Right forelimb (tissue), 1 donor: ENCODE data around the gene TTI1.
"Not testable (repeated sequence)": the region's sequence is repeated elsewhere in the genome, so short reads cannot be mapped to it uniquely, and the experiment has no call there.

Experiments used
- DNase-seq: peaks from one replicate; pipeline ENCODE4 v3.0.0-alpha.2; 2018

Gene TTI1

DNA sequence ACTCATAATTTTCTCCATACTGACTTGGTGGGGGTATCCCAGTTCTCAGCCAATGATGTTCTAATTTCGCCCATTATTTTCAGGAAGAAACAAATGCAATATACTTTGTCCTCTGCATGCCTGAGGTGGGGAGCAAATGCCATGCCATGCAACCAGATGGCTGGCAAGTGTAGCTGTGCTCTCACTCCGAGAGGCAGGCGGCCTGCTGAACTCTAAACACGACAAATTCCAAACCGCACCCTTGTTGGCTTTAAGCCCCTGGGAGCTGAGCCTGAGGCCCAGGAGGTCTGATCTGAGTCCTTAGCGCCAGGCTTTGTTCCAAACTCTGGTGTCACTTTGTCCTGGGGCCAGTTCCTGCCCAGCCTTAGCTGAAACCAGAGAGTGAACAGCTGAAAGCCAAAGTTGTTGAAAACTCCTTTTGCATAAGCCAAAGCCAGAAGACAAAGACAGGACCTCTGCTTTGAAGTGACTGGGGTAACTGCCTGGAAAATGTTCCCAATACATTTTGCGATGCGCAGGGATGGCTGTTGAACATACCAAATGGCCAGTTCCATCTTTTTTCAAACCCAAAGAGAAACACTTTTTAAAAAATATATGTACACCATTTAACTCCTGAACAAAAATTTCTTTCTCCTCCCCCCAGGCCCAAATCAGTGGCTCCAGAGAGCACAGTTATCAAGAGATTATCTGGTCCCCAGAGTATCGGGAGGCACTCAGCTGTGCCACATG, 46.2 kb downstream of the TTI1 start:
- peak; percentile 64 for DNase-seq

DNA sequence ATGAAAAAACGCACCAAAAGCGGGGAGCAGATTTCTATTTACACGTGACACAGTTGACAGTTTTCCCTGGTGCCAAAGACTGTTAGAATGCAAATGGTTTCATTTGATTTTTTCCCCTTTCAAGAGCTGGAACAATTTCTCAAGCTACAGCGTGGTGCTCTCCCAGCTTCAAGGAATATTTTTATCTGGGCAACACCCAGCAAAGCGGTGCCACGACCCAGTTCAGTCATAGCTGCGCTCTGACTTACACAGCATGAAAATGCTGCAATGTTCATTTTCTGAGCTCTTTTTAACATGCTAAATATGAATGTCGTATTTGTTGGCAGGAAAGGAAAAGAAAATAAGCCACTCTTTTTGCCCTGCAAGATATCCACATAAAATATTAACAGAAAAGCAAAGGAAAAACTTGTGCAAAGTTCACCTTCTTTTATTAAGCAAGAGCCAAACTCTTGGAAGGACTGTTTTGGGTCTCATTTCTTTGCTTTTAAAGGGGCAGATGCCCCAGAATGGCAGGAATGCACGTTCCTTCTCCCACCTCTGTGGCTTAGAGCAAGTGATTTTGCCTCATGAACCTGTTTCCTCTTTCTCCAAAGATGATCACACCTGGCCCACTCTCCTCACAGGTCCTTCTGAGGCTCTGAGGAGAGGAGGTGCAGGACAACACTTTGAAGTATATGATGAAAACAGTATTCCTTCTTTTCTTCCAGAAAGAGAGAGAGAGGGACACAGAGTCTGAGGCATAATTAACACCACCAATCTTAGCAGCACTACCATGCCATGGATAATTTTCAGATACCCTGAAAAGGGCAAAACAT, 47.0 kb downstream of the TTI1 start:
- no peak for DNase-seq

DNA sequence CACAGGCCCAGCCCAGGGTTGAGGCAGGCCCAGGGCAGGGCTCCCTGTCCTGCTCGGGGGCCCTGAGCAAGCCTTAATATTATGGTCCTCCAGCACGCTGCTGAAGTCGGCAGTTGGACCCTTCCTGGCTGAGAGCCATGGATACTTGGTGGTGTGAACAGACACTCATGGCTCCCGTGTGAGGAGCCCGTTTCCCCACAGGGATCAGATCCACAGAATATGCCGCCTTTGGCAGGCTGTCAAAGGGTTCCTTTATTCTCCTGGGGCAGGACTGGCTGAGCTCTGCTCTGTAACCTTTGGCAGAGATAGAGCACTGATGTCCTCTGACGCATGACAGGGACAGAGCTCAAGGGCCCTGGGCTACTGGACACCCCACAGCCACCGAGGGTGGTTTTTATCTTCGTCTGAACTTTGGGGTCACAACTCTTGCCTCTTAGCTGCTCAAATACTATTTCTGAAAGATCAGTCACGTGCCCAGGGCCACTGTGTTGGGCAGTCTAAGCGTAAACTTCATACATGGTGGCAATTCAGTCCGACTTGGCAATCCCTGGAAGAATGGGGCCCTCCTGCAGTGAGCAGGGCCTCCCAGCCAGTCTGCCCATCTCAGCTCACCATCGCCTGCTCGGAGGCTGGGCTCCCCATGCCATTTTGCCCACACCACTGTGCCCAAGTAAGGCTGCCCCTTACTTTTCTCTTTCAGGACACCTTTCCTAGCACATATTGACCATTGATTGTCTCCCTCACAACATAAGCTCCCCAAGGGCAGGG, 49.1 kb downstream of the TTI1 start:
- DNase-seq: no peak

DNA sequence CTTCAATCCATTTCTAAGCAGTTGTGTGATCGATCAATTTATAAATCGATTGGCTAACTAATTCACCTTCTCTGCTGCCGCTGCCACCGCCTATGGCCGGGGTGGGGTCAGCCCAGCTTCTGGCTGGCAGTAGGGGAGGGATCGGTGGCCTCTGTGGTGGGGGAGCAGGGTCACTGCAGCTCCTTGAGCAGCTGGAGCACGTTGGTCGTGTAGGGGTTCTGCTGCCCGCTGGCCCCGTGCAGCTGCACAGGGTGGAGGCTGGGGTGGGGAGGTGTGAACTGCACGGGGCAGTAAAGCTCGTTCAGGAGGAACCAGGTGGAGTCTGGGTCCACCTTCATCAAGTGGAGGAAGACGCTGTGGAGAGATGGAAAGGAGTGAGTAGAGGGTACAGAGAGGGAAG, 50.0 kb downstream of the TTI1 start:
- DNase-seq: no peak

DNA sequence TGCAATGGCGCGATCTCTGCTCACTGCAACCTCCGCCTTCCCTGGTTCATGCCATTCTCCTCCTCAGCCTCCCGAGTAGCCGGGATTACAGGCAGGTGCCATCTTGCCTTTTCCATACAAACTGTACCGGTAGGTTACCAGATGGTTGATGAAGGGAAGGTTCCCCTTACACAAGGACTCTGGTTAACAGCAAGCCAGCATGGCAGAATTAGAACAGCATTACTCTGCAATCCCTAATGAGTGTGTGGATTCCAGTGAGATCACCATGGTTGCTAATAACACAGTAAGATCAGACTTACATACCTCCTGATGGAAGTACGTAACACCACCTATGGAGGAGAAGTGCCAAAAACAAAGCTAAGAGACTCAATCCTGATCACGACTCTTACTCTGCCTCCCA, 51.7 kb downstream of the TTI1 start:
- no peak for DNase-seq

DNA sequence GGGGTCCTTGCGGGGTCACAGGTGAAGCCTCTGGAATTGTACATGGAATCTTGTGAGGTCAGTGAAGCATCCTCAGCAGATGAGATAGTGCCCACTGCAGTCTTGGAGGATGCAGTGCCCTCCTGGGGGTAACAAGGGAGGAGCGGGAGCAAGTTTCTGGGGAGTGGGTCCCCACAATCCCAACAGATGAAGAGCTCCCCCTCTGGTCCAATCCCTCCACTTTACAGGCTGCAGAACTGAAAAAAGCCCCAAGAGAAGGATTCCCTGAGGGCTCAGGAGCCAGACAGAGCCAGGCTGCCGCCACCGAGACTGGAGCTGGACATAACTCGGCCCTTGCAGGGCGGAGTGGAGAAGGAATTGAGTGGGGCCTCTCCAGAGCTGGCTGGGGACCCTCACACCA, 52.4 kb downstream of the TTI1 start:
- no peak for DNase-seq

DNA sequence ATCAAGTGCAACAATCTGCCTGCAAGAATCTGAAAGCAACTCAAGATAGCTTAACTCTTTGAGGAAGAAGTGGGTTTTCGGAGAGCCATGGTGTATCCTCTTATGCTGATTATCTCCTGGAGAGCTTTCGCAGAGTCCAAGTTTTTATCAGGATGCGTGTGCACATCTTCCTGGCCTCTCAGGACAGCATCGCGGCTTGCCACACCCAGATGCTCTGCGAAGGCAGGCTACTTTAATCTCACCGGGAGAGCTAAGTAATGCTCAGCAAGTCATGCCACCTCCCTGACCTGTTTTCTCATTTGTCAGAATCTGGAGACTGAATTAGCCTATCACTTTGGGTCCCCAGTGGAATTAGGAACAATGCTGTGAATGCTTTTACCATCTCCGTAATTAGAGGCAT, 52.9 kb downstream of the TTI1 start:
- DNase-seq: no peak

DNA sequence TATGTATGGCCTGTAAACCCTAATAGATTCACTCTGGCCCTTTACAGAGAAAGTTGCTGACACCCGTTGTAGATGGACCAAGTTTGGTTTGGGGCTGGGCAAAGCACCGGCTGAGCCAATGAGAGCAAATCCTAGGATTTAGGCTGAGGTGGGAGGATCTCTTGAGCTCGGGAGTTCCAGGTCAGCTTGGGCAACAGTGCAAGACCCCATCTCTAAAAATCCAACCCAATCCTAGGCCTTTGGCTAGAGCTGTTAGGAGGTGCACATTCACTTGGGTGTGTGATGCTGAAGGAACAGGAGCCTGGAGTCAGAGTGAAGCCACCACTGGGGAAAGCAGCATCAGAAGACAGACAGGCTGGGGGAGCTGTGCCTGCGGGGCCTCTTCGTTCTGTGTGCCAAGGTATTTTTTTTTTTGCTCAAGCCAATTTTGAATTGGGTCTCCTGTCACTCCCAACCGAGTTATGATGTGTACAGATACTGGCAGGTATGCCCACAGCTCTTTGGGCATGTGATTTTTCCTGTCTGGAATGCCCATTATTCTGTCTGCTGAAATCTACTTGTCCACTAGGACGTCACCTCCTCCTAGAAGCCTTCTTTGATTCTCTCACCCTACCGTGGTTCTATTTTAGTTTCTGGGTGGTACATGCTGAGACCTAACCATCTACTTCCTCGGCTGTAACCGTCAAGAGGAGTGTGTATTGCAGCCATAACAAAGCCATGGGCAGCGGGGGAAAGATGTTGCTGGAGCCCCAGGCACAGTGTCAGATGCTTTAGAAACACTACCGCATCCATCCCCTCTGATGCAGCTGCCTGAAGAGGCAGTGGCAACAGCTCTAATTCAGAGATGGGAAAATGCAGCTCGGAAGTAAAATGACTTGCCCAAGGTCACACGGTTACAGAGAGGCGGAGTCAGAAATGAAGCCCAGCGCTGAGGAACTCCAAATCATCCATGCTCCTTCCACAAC, 54.0 kb downstream of the TTI1 start:
- no peak for DNase-seq

DNA sequence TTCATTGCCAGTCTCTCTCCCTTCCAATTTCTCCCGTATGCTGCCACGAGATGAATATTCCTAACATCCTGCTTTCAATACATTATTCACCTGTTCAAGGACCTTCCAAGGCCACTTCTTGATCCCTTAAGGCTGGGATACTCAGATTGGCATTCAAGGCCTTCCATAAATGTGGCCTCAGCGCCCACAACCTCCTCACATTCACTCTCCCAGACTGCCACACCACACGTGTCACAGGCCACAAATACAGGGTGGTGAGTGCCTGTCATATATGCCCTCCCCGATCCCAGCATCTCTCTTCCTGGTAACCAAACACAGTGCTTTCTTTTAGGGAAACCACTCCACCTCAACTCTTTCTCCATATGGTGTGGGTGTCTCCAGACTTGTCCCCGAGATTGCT, 55.5 kb downstream of the TTI1 start:
- no peak for DNase-seq

DNA sequence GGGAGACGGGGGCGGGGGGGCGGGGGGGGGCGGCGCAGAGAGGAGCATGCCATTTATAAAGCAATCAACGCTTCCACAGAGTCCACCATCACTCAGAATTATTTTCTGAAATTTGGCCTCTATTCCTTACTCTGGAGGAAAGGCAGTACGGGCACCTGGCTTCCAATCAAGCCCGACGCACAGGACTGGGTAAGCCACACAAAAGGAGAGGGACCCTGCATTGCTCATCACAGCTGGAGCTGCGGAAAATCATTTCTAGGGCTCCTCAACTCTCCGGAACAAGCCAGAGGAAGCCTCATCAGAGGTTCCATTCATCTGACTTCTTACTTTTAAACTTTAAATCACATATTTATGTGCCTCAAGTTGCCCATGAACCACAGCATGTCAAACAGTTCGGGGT, 55.9 kb downstream of the TTI1 start:
- DNase-seq: no peak

DNA sequence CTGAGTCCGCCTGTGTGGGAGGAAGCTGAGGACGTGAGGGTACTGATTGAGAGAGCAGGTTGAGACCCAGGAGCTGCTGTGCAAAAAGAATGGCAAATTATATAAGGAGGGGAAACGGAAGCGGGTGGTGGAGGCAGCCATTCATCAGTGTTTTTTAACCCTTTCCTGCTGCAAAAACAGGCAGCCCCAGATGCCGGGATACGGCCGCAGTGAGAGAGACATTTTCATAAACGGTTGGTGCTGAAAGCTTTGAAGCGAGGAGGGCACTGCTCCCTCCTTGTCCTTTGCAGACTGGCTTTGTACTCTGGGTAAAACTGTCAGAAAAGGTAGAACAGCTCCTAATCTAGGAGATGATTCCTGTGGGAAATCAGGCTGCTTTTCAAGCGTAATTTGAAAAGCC, 56.4 kb downstream of the TTI1 start:
- no peak for DNase-seq

DNA sequence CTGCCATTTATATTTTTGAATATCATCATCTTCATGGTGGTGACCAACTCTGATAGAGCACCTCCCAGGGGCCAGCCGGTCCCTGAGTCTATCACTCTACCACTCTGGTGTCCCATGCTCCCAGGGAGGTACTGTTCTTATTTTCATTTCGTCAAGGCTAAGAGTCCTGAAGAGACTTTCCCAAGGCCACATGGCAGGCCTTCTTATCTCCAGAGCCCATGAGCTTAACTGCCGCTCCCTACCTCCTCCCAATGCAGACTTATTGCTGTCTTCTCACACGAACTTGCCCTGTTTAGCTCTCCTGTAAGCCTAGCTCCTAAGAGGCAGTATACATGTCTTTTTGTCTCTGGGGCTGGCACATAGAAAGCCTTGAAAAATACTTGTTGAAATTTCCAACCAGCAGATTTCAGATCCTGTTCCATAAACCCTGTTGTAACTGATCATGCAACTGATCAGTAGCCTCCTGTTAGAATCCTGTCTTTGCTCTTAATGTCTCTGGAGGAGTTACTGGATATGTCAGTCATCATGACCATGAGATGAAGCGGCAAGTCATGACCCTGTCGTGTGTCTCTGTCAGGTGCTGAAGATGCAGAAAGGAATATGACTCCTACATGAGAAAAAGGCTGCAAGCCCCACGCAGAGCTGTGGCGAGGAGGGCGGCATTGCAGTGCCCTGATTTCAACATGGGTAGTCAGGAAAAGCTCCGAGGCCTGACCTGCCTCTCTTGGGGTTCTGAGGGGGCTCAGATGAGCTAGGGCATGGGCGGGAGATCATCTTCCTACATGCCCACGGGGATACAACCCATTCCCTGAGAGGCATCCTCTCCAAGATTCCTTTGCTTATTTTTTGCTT, 60.0 kb downstream of the TTI1 start:
- DNase-seq: no peak

DNA sequence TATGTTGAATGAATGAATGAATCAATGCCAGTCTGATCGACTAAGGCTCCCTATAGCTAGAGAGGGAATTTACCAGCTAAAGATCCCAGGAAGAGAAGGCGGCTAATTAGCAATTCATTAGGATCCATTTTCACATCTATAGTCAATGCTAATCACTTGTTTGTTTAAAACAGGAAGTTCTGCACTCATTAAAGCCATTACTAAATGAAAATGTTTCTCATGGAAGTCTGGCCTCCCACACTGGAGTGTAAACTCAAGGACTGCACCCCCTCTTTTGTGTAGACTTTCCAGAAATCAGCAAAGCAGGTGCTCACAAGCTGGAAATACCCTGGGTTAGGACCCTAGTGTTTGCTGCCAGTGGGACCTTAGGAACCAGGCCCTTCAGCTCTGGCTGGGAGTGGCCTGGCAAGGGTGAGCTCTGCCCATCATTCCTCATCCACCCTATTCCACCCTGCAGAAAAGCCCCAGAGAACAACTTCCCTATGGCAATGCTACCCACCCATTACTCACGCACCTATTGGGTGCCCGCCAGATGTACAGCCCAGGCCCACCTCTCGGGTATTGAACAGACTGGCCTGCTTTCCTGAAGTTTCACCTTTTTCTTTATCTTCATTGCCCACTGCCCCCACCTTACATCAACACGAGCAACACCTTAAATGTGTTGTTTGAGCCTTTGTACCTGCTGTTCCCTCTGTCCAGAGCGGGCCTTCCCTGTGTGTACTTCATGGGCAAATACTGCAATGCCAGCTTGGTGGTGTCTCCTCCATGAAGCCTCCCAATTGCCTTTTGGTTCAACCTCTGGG, 60.8 kb downstream of the TTI1 start:
- DNase-seq: no peak

DNA sequence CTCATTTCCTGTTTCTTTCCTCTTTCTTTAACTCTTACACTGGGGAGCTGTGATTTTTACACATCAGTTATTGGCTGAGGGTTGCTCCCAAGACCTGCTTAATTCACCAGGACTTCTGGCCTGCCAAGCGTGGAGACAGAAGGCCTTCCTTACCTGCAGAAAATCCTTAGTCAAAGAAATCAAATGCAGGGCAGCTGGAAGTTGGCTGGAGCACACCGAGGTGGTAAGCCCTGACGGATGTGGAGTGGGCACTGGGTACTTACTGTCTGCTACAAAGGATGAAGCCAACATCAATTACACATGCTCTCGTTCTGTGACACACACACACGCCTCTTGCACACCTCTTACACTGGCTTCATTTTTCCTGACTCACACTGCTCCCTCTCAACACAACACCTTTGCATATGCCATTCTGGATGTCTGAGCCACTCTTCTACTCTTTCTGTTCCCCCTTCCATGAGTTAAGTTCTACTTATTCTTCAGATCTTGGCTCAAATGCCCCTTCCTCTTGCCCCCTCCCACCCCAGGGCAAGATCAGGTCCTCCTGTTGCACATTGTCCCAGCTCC, 61.6 kb downstream of the TTI1 start:
- DNase-seq: no peak

DNA sequence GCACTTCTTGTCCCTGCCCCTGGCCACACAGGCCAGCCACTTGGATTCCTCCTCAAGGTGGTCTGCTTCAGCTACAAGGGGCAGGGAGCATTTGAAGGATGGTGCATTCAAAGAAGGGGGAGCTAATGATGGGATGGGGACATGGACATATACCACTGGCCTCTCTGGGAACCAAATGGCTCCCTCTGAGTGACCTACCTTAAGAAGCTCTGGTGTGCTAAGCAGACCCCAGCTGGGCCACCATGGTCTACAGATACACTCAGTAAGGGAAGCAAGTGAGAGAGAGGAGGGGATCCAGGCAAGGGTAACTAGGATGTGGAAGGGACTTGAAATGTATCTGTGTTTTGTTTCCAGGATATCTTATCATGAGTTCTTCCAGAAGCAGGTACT, 62.4 kb downstream of the TTI1 start:
- no peak for DNase-seq

DNA sequence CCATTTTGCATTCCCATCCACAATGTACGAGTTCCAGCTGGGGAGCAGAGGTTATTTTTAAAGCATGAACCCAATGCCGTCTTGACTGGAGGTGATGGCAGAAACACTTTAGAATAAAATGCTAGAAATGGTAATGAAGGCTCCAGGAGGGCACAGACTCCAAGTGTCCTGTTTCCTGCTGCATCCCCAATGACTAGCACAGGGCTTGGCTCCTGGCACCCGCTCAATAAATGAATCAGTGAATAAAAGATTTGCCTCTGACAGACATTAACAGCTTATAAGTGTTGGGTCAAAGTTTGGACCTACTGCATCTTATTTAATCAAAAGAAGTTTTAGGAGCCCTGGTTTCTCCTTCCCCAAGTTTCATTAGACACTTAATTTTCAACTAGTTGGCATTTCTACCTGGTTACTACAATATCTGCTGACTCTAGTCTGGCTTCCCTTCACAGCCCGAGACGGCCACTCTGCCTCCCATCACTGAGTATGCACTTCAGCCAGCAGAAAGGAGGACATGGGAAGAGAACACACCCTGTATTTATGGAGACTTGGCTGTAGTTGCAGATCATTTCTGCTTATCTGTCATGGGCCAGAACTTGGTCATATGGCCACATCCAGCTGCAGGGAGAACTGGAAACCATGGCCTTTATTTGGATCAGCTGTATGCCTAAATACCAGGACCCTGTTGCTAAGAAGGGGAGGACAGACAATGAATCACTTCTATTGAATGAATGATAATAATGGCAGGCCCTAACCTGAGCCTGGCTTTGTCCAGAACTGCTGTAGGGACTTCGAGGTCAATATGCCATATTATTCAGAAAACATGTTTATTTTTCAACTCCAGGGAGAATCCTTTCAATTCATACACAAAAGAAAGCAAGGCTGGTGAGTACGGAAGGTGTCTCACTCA, 63.1 kb downstream of the TTI1 start:
- DNase-seq: no peak

DNA sequence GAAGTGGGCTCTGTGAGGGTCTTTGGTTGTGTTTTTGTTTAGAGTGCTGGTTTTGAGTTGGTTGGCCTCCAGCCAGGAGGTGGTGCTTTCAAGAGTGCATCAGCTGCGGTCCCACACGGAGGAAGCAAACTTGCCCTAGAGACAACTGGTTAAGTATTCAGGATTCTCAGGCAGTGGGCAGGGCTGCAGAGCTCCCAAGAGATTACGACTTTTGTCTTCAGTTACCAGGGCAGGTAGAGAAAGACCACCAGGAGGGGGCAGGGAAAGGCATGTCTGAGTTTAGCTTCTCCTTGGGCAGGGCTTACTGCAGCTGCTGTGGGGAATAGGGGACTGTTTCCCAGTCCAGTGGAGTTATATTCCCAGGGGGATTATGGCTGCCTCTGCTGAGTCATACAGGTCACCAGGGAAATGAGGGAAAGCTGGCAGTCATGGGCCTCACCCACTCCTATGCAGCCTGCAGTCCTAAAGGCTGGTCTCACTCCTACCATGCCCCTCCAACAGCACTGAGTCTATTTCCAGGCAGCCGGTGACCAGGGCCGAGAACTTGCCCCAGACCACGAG, 64.3 kb downstream of the TTI1 start:
- no peak for DNase-seq

DNA sequence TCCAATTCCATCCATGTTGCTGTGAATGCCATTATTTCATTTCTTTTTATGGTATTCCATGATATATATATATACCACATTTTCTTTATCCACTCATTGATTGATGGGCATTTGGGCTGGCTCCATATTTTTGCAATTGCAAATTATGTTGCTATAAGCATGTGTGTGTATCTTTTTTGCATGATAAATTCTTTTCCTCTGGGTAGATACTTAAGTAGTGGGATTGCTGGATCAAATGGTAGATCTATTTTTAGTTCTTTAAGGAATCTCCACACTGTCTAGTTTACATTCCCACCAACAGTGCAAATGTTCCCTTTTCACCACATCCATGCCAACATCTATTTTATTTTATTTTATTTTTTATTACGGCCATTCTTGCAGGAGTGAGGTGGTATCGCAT, 69.8 kb downstream of the TTI1 start:
- DNase-seq: not testable (repeated sequence)

DNA sequence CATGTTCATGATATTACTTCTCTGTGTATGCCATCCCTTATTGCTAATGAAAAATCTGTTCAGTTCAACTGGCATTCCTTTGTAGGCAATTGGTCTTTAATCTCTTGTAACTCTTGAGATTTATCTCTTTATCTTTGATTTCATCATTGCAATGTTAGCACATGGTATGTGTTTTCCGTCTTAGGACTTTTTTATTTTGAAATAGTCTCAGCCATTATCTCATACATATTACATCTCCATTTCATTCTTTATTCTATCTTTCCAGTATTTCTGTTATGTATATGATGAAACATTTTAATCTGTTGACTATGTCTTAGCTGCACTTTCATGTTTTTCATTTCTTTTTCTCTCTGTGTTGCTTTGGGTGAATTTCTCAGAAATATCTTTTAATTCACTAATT, 72.2 kb downstream of the TTI1 start:
- no peak for DNase-seq
